ENCODE measurements around the gene SSNA1.

Gene SSNA1

GRCh38 chr9:137145731-137146526 is 42.5 kb upstream of the SSNA1 start:
- TF ChIP-seq REST (IDR thresholded peaks at IDR 0.05; ENCODE audit: low read depth): peak; percentile 76
- 0 out of 2 replicates have a peak, but pooled peaks have one; percentile 19 for TF ChIP-seq MAX (IDR thresholded peaks at IDR 0.05)
- TF ChIP-seq CREB1 (IDR thresholded peaks at IDR 0.05; ENCODE audit: low read depth): no peak
- no peak for TF ChIP-seq TCF12 (IDR thresholded peaks at IDR 0.05; ENCODE audit: low read depth)

- TF ChIP-seq ZBTB7A (IDR thresholded peaks at IDR 0.05; ENCODE audit: low read depth) (no peak), REST (IDR thresholded peaks at IDR 0.05; ENCODE audit: low read depth) (peak; percentile 85)
Observed at GRCh38 chr9:137146527-137146918, 42.0 kb upstream of the SSNA1 start.

GRCh38 chr9:137147091-137147792 is 41.2 kb upstream of the SSNA1 start:
- no peak for TF ChIP-seq REST (IDR thresholded peaks at IDR 0.05; ENCODE audit: low read depth)
- no peak for TF ChIP-seq FOXM1 (IDR thresholded peaks at IDR 0.05; ENCODE audit: borderline replicate concordance, low read depth)
- TF ChIP-seq TCF12 (IDR thresholded peaks at IDR 0.05; ENCODE audit: low read depth): no peak
- TF ChIP-seq EGR1 (IDR thresholded peaks at IDR 0.05): no peak
- no peak for TF ChIP-seq EP300 (IDR thresholded peaks at IDR 0.05; ENCODE audit: borderline replicate concordance)
- no peak for TF ChIP-seq MAX (IDR thresholded peaks at IDR 0.05)
- no peak for TF ChIP-seq USF1 (IDR thresholded peaks at IDR 0.05)
- no peak for TF ChIP-seq TAF1 (IDR thresholded peaks at IDR 0.05; ENCODE audit: low read depth)
- no peak for TF ChIP-seq RAD21 (IDR thresholded peaks at IDR 0.05; ENCODE audit: low read depth)
- no peak for TF ChIP-seq TEAD4 (IDR thresholded peaks at IDR 0.05)
- no peak for TF ChIP-seq NFIC (IDR thresholded peaks at IDR 0.05)
- TF ChIP-seq YY1 (IDR thresholded peaks at IDR 0.05; ENCODE audit: low read depth): no peak
- TF ChIP-seq CEBPB (IDR thresholded peaks at IDR 0.05): no peak
- no peak for TF ChIP-seq CREB1 (IDR thresholded peaks at IDR 0.05; ENCODE audit: low read depth)
- TF ChIP-seq ZBTB7A (IDR thresholded peaks at IDR 0.05; ENCODE audit: low read depth): no peak

- no peak for TF ChIP-seq TEAD4 (IDR thresholded peaks at IDR 0.05)
- TF ChIP-seq TAF1 (IDR thresholded peaks at IDR 0.05; ENCODE audit: low read depth): no peak
- no peak for TF ChIP-seq YY1 (IDR thresholded peaks at IDR 0.05; ENCODE audit: low read depth)
- TF ChIP-seq CEBPB (IDR thresholded peaks at IDR 0.05): no peak
- TF ChIP-seq RAD21 (IDR thresholded peaks at IDR 0.05; ENCODE audit: low read depth): no peak
- no peak for TF ChIP-seq CREB1 (IDR thresholded peaks at IDR 0.05; ENCODE audit: low read depth)
Observed at GRCh38 chr9:137147793-137148160, 40.7 kb upstream of the SSNA1 start.

- TF ChIP-seq FOXM1 (IDR thresholded peaks at IDR 0.05; ENCODE audit: borderline replicate concordance, low read depth) (no peak), CREB1 (IDR thresholded peaks at IDR 0.05; ENCODE audit: low read depth) (no peak), RAD21 (IDR thresholded peaks at IDR 0.05; ENCODE audit: low read depth) (no peak)
Observed at GRCh38 chr9:137148242-137148641, 40.2 kb upstream of the SSNA1 start.

All from Ishikawa (cell line).